GM23338 (cell line): ENCODE measurements around the gene KDR. TPM values are rescaled to one million over a fixed set of nuclear protein-coding genes. Genes with fewer than 3 reads are reported as not detected.
A peak's percentile ranks its signal among the peaks of the same experiment; 100 is the strongest.

Experiments
- ATAC-seq: fragments of 200-7000 bp; cut with Tn5 transposase; 3 replicates; pipeline ENCODE4 v1.9.1; 2020
- DNase-seq: peaks from one replicate; pipeline ENCODE4 v3.0.0-alpha.2; 2015; ENCODE audit warnings: low spot score
- H2AFZ ChIP-seq: fragments of 200-600 bp; sonication (generic); 2 replicates; pipeline ENCODE4 v1.8.0; 2016; ENCODE audit warnings: antibody characterized with exemption, mild to moderate bottlenecking, moderate library complexity
- H3F3A ChIP-seq: fragments of 200-600 bp; sonication (generic); replicated peaks from 2 replicates; pipeline ENCODE4 v1.8.0; 2017; ENCODE audit warnings: antibody characterized with exemption, mixed run types, low read depth
- H3K27ac ChIP-seq: fragments of 200-600 bp; sonication (generic); 2 replicates; pipeline ENCODE4 v1.6.1; 2016; ENCODE audit warnings: low read depth
- H3K27me3 ChIP-seq: fragments of 200-600 bp; sonication (generic); 2 replicates; pipeline ENCODE4 v1.8.0; 2016; ENCODE audit warnings: mild to moderate bottlenecking, mixed run types, moderate library complexity; ENCODE audit not compliant: insufficient read depth
- H3K36me3 ChIP-seq: fragments of 200-600 bp; sonication (generic); 2 replicates; pipeline ENCODE4 v1.8.0; 2016; ENCODE audit warnings: mild to moderate bottlenecking; ENCODE audit not compliant: insufficient read depth
- H3K4me1 ChIP-seq: fragments of 200-600 bp; sonication (generic); 2 replicates; pipeline ENCODE4 v1.8.0; 2016; ENCODE audit warnings: mild to moderate bottlenecking, moderate library complexity; ENCODE audit not compliant: insufficient read depth
- H3K4me2 ChIP-seq: fragments of 200-600 bp; sonication (generic); 2 replicates; pipeline ENCODE4 v1.7.1; 2017; ENCODE audit warnings: mixed run types
- H3K4me3 ChIP-seq: fragments of 200-600 bp; sonication (generic); 2 replicates; pipeline ENCODE4 v1.6.1; 2016; ENCODE audit warnings: mixed run types
- H3K79me2 ChIP-seq: fragments of 200-600 bp; sonication (generic); replicated peaks from 2 replicates; pipeline ENCODE4 v1.8.0; 2017; ENCODE audit warnings: mild to moderate bottlenecking; ENCODE audit not compliant: insufficient read depth
- H3K9me2 ChIP-seq: fragments of 200-600 bp; sonication (generic); 2 replicates; pipeline ENCODE4 v1.8.0; 2017; ENCODE audit not compliant: insufficient read depth
- H4K20me1 ChIP-seq: fragments of 200-600 bp; sonication (generic); replicated peaks from 2 replicates; pipeline ENCODE4 v1.8.0; 2017; ENCODE audit warnings: mild to moderate bottlenecking; ENCODE audit not compliant: insufficient read depth
- H3K27ac Mint-ChIP-seq: 2 replicates; pipeline ENCODE4 v1.8.0; 2020; ENCODE audit warnings: inconsistent platforms, mild to moderate bottlenecking, moderate library complexity, mixed read lengths
- H3K27me3 Mint-ChIP-seq: 3 replicates; pipeline ENCODE4 v1.8.0; 2022; ENCODE audit warnings: low read depth, mild to moderate bottlenecking, moderate library complexity, mixed read lengths, inconsistent platforms; ENCODE audit not compliant: insufficient read depth, poor library complexity
- H3K36me3 Mint-ChIP-seq: 3 replicates; pipeline ENCODE4 v1.8.0; 2021; ENCODE audit warnings: low read depth, mild to moderate bottlenecking, inconsistent platforms, moderate library complexity, mixed read lengths
- H3K4me1 Mint-ChIP-seq: 3 replicates; pipeline ENCODE4 v1.8.0; 2020; ENCODE audit warnings: mild to moderate bottlenecking, inconsistent platforms, mixed read lengths
- H3K4me3 Mint-ChIP-seq: 3 replicates; pipeline ENCODE4 v1.8.0; 2021; ENCODE audit warnings: moderate library complexity, mild to moderate bottlenecking, inconsistent platforms, mixed read lengths
- H3K9me3 Mint-ChIP-seq: 3 replicates; pipeline ENCODE4 v1.8.0; 2020; ENCODE audit warnings: moderate library complexity, mild to moderate bottlenecking, inconsistent platforms, mixed read lengths
- EZH2phosphoT487 ChIP-seq: fragments of 200-600 bp; sonication (generic); IDR thresholded peaks from one replicate; pipeline ENCODE4 v1.8.1; 2018; ENCODE audit warnings: antibody characterized with exemption; ENCODE audit not compliant: unreplicated experiment
- POLR2AphosphoS5 ChIP-seq: IDR thresholded peaks from 2 replicates; pipeline ENCODE4 v1.6.1; 2016; ENCODE audit warnings: antibody characterized with exemption, low read depth
- REST ChIP-seq: IDR thresholded peaks from one replicate; pipeline ENCODE4 v1.6.1; 2018; ENCODE audit warnings: antibody characterized with exemption; ENCODE audit not compliant: unreplicated experiment
- ZNF462 ChIP-seq: fragments of 250-450 bp; sonication (Bioruptor Pico); IDR thresholded peaks from 2 replicates; pipeline ENCODE4 v1.5.0; 2020; ENCODE audit warnings: mild to moderate bottlenecking, moderate library complexity
- polyA plus RNA-seq: library from polyadenylated mRNA; unstranded; fragments of >200 nt; fragmentation: Nextera tagmentation; extraction: Ambion mirVana; gene quantifications from 2 replicates; pipeline ENCODE4 v1.2.1, GENCODE V29; 2016
- total RNA-seq: library from RNA; depleted of rRNA; stranded (reverse); fragments of >200 nt; shearing (Covaris generic); gene quantifications from 2 replicates; pipeline ENCODE4 v1.2.3, GENCODE V29; 2014

Gene KDR
- total and polyA plus RNA-seq, 2 experiments from 2014 or later, result 27.9 to 109 TPM

DNA sequence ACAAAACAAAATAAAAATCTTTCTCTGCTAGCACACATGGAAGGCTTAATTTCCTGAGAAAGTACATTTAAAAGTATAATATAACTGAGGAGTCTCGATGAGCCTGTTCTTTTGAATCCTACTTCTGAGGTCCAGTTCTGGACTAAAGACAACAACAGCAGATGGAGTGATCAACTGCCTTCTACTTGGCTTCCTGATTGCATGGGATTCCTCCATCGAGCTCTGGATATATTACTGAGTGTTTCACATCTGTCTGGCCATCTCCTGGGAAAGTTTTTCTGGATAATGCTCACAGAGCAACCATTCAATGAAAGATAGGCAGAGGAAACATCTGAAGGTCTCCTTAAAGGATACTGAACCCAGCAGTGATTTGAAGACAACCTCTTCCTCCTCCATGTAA is 42.6 kb downstream of the KDR start (continued):
- TF ChIP-seq ZNF462 (CRISPR knock-in tag), result no peak
- TF ChIP-seq REST, result no peak
- TF ChIP-seq POLR2AphosphoS5, result no peak

DNA sequence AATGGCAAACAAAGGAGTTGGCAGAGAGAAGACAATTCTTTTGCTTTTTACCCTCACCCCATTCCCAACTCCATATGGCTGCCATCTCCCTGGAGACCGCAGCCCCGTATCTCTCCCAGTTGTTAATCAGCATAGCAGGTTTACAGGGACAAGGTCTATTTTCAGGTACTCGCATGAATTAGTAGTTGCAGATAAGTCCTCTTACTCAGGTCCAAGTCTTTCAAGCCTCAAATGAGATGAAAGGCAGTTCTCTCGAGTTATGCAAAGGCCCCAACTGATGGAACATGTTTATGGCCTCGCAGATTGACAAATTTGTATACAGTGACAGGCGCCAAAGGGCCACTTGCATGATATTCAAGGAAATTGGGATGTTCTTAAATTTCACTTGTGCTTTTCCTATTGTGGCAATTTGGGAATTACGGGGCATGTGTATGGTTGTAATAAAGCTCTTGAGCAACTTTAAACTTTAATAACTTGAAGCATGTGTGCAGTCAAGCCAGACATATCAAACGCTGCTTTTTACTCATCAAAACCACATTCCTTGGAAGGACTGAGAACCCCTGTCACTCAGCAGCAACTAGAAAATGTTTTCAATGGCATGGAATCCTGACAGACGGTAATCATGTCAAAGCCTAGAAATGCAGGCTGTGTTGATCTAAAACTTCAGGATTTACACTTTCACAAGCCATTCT is 45.1 kb downstream of the KDR start:
- H3K36me3 Mint-ChIP-seq, result peaks cover 72% of the 10 kb centered on the region
- Histone ChIP-seq H3K27me3 (no peaks in the 10 kb centered on the region), H3K4me2 (no peak overlapping the region), H3K4me1 (peaks cover 8% of the 10 kb centered on the region; the same call in 1 of the 2 replicates), H3K79me2 (no peaks in the 10 kb centered on the region), H4K20me1 (no peaks in the 10 kb centered on the region; the same call in 1 of the 2 replicates), H3K4me3 (no peak overlapping the region), H3K9me2 (no peaks in the 10 kb centered on the region), H3K36me3 (peaks cover 49% of the 10 kb centered on the region), H3F3A (peaks cover 10% of the 10 kb centered on the region), H2AFZ (no peak overlapping the region), H3K27ac (peak overlapping the region; percentile 18)
- no peak for TF ChIP-seq EZH2phosphoT487
- peaks cover 7% of the 10 kb centered on the region for H3K27me3 Mint-ChIP-seq
- no peak for ATAC-seq
- no peak overlapping the region for H3K27ac Mint-ChIP-seq
- peaks cover 34% of the 10 kb centered on the region for H3K4me1 Mint-ChIP-seq
- H3K9me3 Mint-ChIP-seq, result no peaks in the 10 kb centered on the region
- H3K4me3 Mint-ChIP-seq, result no peak overlapping the region
- no peak for DNase-seq
